Skeletal muscle satellite cell (primary cell): ENCODE measurements around the gene RHOV. TPM values are rescaled to one million over a fixed set of nuclear protein-coding genes. Genes with fewer than 3 reads are reported as not detected.

Experiments
- H3K27me3 ChIP-seq: 2 replicates; pipeline ENCODE4 v1.7.0; 2013; ENCODE audit warnings: low read length; ENCODE audit not compliant: control insufficient read depth, insufficient read depth
- H3K36me3 ChIP-seq: 2 replicates; pipeline ENCODE4 v1.7.0; 2013; ENCODE audit warnings: mild to moderate bottlenecking, control low read depth, low read length; ENCODE audit not compliant: insufficient read depth
- H3K4me1 ChIP-seq: 2 replicates; pipeline ENCODE4 v1.7.0; 2013; ENCODE audit warnings: low read length; ENCODE audit not compliant: control insufficient read depth, insufficient read depth
- H3K4me2 ChIP-seq: 2 replicates; pipeline ENCODE4 v1.7.0; 2013; ENCODE audit warnings: mild to moderate bottlenecking, low read length
- H3K4me3 ChIP-seq: 2 replicates; pipeline ENCODE4 v1.7.0; 2013; ENCODE audit warnings: low read length
- H3K9ac ChIP-seq: 2 replicates; pipeline ENCODE4 v1.7.0; 2013; ENCODE audit warnings: mild to moderate bottlenecking, low read depth, low read length, moderate library complexity
- H3K9me3 ChIP-seq: replicated peaks from 2 replicates; pipeline ENCODE4 v1.7.0; 2013; ENCODE audit warnings: mild to moderate bottlenecking, control low read depth, low read length
- small RNA-seq: library from RNA; depleted of rRNA; stranded (forward); fragments of <200 nt; gene quantifications from one replicate; pipeline ENCODE3, GENCODE V24; 2012

RHOV gene

DNA sequence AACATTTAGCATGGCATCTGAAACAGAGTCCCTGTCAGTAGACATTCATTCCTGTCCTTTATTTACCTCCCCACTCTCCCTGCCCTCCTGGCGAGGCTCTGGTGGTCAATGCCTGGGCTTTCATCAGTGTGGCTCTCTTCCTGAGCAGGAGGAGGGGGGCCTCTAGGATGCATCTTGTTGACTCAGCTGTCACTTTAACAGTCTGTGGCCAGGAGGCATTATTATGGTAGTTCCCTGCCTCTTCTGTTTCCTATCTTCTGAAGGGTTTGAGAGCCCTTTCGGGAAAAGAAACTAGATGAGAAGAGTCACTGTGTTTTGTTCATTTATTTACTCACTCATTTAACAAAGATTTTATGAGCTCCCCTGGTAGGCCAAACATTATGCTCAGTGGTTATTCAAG, 43.1 kb downstream of the RHOV start:
- no peaks in the 10 kb centered on the region for H3K36me3 ChIP-seq
- H3K4me2 ChIP-seq: no peak overlapping the region
- H3K4me1 ChIP-seq: no peaks in the 10 kb centered on the region
- no peak overlapping the region for H3K4me3 ChIP-seq
- peaks cover 27% of the 10 kb centered on the region for H3K27me3 ChIP-seq
- H3K9ac ChIP-seq: no peak overlapping the region
- H3K9me3 ChIP-seq: no peaks in the 10 kb centered on the region

DNA sequence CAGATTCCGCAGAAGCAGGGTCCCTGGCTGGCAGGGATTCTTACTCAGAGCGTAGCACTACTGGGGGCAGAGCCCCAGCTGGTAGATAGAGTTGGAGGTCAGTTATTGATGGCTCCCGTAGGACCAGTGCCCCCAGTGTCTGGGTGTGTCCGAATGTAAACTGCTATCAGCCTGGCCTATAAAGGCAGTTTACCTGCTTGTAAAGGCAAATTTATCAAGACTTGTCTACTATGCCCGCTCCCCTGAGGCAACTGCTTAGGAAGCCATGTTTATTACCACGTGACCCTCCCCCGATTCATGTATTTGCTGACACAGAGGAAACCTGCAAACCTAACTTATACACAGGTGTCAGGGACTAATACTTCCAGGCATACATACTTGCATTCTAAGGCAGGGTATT, 44.9 kb downstream of the RHOV start:
- H3K4me2 ChIP-seq: no peak overlapping the region
- peaks cover 34% of the 10 kb centered on the region for H3K27me3 ChIP-seq
- H3K36me3 ChIP-seq: no peaks in the 10 kb centered on the region
- no peaks in the 10 kb centered on the region for H3K4me1 ChIP-seq
- no peak overlapping the region for H3K9ac ChIP-seq
- no peaks in the 10 kb centered on the region for H3K9me3 ChIP-seq
- H3K4me3 ChIP-seq: no peak overlapping the region

DNA sequence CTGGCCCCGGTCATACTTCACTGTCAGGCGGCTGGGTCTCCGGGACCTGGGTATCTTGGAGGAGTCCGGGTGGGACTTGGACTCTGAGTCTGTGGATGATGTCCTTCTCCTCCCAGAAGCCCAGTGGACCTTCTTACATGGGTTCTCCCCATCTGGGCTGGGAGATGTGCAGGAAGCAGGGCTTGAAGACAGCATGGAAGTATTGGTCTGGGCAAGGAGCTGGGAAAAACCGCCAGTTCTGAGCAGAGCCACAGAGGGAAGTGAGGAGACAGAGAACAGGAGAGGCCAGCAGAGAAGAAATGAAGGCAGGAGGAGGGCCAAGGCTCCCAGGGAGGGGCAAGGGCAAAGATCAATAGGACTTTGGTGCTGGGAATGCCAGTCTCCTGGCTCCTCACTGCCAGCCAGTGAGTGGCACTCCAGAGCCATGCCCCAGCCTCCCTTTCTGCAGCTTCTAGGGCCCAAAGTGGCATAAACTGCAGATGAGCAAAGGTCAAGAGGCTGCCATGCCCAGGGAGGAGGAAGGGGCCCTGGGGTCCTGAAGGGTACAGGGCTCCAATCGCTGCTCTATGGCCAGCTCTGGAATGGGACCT, 45.5 kb downstream of the RHOV start, which contains the start of gene PPP1R14D:
Gene PPP1R14D (minus strand): TSS at position 262 of the 590 bp plus-strand sequence. CDS start 67 bp downstream, at position 195.
- peaks cover 34% of the 10 kb centered on the region for H3K27me3 ChIP-seq

DNA sequence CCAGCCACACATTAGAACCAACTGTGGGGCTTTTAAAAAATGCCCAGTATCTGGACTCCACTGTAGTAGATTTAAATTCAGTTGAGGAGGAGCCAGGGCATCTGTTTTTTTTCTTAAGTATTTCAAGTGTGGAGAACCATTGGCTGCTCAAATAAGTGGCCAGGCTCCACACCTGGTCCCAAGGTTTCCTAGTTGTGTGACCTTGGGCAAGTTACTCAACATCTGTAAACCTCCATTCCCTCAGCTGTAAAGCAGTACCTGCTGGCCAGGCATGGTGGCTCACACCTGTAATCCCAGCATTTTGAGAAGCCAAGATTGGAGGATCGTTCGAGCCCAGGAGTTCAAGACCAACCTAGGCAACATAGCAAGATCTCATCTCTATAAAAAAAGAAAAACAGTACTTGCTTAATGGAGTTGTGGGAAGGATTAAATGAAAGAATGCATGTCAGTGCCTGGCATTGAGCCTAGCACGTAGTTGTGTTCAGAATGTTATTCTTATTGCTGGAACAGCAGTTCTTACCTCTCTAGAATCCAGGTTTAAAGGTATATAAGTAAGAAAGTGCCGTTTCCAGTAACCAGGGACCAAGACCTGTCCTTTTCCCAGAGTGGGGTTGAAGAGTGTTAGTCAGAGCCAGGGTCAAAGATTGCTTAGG, 47.5 kb downstream of the RHOV start:
- Histone ChIP-seq H3K9ac (no peak overlapping the region), H3K36me3 (no peaks in the 10 kb centered on the region), H3K4me1 (no peaks in the 10 kb centered on the region), H3K4me2 (no peak overlapping the region), H3K4me3 (no peak overlapping the region), H3K9me3 (no peaks in the 10 kb centered on the region), H3K27me3 (peaks cover 34% of the 10 kb centered on the region)

More for the DNA sequence above, 45.5 kb downstream of the RHOV start, which contains the start of gene PPP1R14D:
- no peak within 1 kb of the TSS for H3K9ac ChIP-seq
- no peaks in the 10 kb centered on the region for H3K4me1 ChIP-seq
- H3K4me2 ChIP-seq: no peak within 1 kb of the TSS
- no peaks in the 10 kb centered on the region for H3K9me3 ChIP-seq
- H3K36me3 ChIP-seq: no peaks in the 10 kb centered on the region
- no peak within 1 kb of the TSS for H3K4me3 ChIP-seq

DNA sequence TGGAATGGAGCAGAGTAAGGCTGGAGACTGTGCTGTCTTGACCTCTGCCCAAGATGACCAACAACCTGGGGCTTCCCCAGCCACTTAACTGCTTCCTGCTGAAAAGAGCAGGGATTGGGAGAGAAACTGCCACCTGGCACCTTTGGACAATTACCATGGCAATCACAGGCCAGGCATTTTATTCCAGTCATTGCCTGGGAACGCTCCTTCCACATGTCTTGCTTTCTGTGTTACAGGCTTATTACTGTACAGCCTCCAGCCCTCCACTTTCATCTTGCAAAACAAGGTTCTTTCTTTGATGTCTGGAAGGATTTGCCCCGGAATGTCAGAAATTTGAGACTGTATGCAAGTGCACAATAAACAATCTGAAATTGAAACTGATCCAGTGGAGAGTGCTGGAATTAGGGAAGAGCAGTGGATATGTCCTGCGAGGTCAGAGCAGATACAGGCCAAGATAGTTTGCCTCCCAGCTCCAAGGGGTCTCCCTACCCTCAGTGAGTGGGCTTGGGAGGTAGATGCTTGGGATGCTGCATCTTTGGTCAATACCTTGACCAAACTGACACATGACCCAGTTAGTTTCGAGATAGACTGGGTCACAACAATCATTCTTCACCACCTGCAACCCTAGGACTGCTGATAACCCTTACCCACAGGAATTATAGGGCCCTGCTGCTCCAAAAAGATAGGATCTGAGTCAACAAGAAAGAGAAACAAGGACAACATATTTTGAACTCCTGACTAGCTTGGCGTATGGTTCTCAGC, 48.2 kb downstream of the RHOV start:
- Histone ChIP-seq H3K4me3 (no peak overlapping the region), H3K4me2 (no peak overlapping the region), H3K27me3 (peaks cover 34% of the 10 kb centered on the region), H3K9me3 (no peaks in the 10 kb centered on the region), H3K4me1 (no peaks in the 10 kb centered on the region), H3K9ac (no peak overlapping the region), H3K36me3 (no peaks in the 10 kb centered on the region)

DNA sequence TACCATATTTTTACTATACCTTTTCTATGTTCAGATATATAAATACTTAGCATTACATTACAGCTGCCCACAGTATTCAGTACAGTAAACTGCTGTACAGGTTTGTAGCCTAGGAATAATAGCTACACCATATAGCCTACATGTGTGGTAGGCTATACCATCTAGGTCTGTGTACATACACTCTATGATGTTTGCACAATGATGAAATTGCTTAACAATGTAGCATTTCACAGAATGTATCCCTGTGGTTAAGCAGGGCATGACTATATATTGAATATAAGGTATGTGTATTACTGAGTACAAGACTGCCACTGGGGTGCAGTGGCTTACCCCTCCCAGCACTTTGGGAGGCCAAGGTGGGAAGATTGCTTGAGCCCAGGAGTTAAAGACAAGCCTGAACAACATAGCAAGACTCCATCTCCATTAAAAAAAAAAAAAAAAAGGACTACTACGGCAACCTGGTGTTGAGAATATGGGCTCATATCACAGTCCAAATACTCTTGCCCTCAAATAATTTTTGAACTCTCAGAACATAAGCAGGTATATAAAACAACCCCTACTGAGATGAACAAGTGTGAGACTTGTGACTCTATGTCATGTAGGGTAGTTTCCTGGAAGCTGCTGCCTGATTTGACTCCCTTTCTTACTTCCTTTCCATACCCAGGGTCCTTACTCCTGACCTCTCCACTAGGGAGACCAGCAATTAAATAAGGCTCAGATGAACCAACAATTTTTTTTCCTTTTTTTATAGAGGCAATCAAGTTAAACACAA, 50.3 kb downstream of the RHOV start:
- Histone ChIP-seq H3K36me3 (no peaks in the 10 kb centered on the region), H3K4me1 (no peaks in the 10 kb centered on the region), H3K4me2 (no peak overlapping the region), H3K9me3 (no peaks in the 10 kb centered on the region), H3K27me3 (peaks cover 30% of the 10 kb centered on the region), H3K4me3 (no peak overlapping the region), H3K9ac (no peak overlapping the region)

Small RNA genes within 50 kb of the gene (small RNA-seq; reads per million reads assigned to genes)
- not detected for gene AC025166.1
